HL-60 (cell line): ENCODE data around the gene SCN5A.

Experiments used
- DNase-seq, 2 experiments: peaks; one replicate each; pipeline ENCODE4 v3.0.0-alpha.2; 2010 to 2020; ENCODE audit warnings: low read depth in 1 of 2, low spot score in 1 of 2
- H3K27ac ChIP-seq: fragments of 250-450 bp; sonication (Bioruptor Pico); replicated peaks from 2 replicates; pipeline ENCODE4 v1.5.1; 2020; ENCODE audit warnings: mild to moderate bottlenecking, moderate library complexity
- H3K27me3 ChIP-seq: fragments of 250-450 bp; sonication (Bioruptor Pico); 2 replicates; pipeline ENCODE4 v1.5.1; 2021; ENCODE audit warnings: mild to moderate bottlenecking, moderate library complexity; ENCODE audit not compliant: insufficient read depth, poor library complexity, severe bottlenecking
- H3K4me3 ChIP-seq: replicated peaks from 2 replicates; pipeline ENCODE4 v1.5.1; 2011; ENCODE audit warnings: mild to moderate bottlenecking, control low read depth, low read length; ENCODE audit not compliant: insufficient read depth
- GABPA ChIP-seq: IDR thresholded peaks from 2 replicates; pipeline ENCODE4 v1.6.1; 2012; ENCODE audit warnings: low read depth
- POLR2AphosphoS5 ChIP-seq: IDR thresholded peaks from 2 replicates; pipeline ENCODE4 v1.6.1; 2012; ENCODE audit warnings: low read depth
- SPI1 ChIP-seq: IDR thresholded peaks from 2 replicates; pipeline ENCODE4 v1.6.1; 2012; ENCODE audit warnings: low read depth, mild to moderate bottlenecking, borderline replicate concordance
- TF ChIP-seq, protein P1 (sequence below): IDR thresholded peaks from 2 replicates; pipeline ENCODE4 v1.6.1; 2012; ENCODE audit warnings: low read depth; ENCODE audit not compliant: insufficient replicate concordance
- TF ChIP-seq, protein P2 (sequence below): IDR thresholded peaks from one replicate; pipeline ENCODE4 v1.5.1; 2011; ENCODE audit warnings: low read length, control low read depth, inconsistent platforms; ENCODE audit not compliant: insufficient read depth

Gene SCN5A

GRCh38 chr3:38534180-38534579 lies 115.3 kb downstream of the SCN5A start:
- no peak for TF ChIP-seq POLR2AphosphoS5
- TF ChIP-seq, protein P1, sequence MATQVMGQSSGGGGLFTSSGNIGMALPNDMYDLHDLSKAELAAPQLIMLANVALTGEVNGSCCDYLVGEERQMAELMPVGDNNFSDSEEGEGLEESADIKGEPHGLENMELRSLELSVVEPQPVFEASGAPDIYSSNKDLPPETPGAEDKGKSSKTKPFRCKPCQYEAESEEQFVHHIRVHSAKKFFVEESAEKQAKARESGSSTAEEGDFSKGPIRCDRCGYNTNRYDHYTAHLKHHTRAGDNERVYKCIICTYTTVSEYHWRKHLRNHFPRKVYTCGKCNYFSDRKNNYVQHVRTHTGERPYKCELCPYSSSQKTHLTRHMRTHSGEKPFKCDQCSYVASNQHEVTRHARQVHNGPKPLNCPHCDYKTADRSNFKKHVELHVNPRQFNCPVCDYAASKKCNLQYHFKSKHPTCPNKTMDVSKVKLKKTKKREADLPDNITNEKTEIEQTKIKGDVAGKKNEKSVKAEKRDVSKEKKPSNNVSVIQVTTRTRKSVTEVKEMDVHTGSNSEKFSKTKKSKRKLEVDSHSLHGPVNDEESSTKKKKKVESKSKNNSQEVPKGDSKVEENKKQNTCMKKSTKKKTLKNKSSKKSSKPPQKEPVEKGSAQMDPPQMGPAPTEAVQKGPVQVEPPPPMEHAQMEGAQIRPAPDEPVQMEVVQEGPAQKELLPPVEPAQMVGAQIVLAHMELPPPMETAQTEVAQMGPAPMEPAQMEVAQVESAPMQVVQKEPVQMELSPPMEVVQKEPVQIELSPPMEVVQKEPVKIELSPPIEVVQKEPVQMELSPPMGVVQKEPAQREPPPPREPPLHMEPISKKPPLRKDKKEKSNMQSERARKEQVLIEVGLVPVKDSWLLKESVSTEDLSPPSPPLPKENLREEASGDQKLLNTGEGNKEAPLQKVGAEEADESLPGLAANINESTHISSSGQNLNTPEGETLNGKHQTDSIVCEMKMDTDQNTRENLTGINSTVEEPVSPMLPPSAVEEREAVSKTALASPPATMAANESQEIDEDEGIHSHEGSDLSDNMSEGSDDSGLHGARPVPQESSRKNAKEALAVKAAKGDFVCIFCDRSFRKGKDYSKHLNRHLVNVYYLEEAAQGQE: no peak
- TF ChIP-seq, protein P2, sequence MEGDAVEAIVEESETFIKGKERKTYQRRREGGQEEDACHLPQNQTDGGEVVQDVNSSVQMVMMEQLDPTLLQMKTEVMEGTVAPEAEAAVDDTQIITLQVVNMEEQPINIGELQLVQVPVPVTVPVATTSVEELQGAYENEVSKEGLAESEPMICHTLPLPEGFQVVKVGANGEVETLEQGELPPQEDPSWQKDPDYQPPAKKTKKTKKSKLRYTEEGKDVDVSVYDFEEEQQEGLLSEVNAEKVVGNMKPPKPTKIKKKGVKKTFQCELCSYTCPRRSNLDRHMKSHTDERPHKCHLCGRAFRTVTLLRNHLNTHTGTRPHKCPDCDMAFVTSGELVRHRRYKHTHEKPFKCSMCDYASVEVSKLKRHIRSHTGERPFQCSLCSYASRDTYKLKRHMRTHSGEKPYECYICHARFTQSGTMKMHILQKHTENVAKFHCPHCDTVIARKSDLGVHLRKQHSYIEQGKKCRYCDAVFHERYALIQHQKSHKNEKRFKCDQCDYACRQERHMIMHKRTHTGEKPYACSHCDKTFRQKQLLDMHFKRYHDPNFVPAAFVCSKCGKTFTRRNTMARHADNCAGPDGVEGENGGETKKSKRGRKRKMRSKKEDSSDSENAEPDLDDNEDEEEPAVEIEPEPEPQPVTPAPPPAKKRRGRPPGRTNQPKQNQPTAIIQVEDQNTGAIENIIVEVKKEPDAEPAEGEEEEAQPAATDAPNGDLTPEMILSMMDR: no peak
- no peak for TF ChIP-seq SPI1
- no peak for TF ChIP-seq GABPA
- no peak for DNase-seq
- no peak overlapping the region for H3K4me3 ChIP-seq
- H3K27me3 ChIP-seq: no peaks in the 10 kb centered on the region
- no peak overlapping the region for H3K27ac ChIP-seq

DNA sequence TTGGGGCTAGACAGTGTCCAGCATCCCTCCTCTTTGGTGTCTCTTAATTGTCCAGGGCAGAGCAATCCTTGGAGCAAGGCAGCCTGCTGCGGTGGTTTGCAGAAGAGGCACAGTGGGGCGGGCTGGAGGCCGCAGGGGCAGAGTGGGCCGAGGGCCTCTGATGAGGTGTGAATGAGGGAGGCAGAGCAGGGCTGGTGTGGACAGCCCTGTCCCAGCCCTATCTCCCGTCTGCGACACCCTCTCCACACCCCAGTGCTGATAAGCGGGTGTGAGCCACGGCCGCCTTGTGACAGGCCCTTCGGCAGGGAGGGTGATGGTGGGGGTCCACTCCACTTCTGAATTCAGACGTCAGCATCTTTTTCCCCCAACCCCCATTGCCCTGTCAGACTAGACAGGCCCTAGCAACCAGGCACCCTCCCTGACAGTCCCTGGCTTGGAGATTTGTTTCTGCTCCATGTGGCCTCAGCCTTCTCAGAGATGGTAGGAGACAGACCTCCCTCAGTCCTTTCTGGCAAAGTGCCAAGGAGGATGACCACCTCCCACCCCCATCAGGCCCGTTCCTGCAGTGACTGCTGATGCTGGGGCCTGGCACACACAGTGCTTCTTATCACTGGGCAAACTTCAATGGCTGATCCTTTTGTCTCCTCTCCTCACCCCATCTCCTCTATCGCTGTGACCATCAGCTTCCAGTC lies 116.1 kb downstream of the SCN5A start:
- TF ChIP-seq, protein P2: no peak
- TF ChIP-seq, protein P1: no peak
- TF ChIP-seq SPI1 (no peak), POLR2AphosphoS5 (no peak), GABPA (no peak)
- DNase-seq: no peak
- no peak overlapping the region for H3K27ac ChIP-seq
- no peaks in the 10 kb centered on the region for H3K27me3 ChIP-seq
- no peak overlapping the region for H3K4me3 ChIP-seq

GRCh38 chr3:38532529-38532928 lies 117.0 kb downstream of the SCN5A start:
- TF ChIP-seq SPI1 (no peak), POLR2AphosphoS5 (no peak), GABPA (no peak)
- TF ChIP-seq, protein P2: no peak
- TF ChIP-seq, protein P1: no peak
- no peaks in the 10 kb centered on the region for H3K27me3 ChIP-seq
- H3K4me3 ChIP-seq: no peak overlapping the region
- no peak overlapping the region for H3K27ac ChIP-seq
- no peak for DNase-seq
